A549 treated with CpdA at 1 μM for 4 hours (cell line): ENCODE measurements around the gene KIF18A. TPM values are rescaled to one million over a fixed set of nuclear protein-coding genes. Genes with fewer than 3 reads are reported as not detected.

Source experiments
- total RNA-seq: library from RNA; stranded (reverse); fragments of 200-300 nt; extraction: Qiagen RNA extraction; gene quantifications from 5 replicates; pipeline ENCODE4 v1.2.3, GENCODE V29; 2022; ENCODE audit warnings: low read depth

The KIF18A gene
- total RNA-seq: 13.5 to 20.7 TPM (median 15.2 TPM) in 5 replicates

DNA sequence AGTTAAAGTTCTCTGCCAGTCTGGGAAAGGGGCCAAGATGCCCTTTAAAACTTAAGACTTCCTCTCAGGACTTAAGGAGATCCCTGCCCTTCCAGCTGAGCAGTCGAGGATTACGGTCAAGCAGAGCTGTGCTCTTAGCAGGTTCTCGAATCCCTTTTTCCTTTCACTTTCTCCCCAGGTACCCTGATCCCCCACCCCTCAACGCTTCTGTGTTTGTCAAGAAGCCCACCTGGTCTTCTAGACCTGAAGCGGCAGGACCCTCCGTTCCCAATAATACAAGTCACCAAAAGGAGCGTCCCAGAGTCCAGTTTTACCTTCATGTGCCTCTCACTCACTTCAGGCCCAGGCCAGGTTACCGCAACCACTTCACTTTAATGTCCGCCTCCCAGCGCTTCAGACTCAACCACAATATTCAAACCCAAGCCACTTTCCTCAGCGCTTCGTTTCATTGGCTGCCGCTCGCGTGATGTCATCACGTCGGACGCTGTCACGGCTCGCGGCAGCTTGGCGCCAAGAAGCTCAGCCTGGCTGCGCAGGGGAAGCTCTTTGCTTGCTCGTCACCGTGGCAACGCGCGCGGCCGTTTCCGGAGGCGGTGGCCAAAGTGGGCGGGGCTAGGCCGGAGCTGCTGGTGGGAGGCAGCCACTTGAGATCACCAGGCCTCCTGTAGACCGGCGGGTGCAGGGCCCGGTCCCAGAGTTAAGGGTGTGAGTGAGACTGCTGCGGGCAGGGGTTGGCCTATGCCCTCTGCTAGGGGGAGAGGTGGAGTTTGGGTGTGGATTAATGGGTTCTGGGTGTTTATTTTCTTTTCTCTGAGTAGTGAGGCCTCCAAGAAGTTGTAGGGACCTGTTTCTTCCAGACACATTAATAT, at the start of gene KIF18A, which contains the start of gene METTL15:
TSS of gene KIF18A (minus strand) at position 407 of the 869 bp plus-strand sequence. CDS start 10,209 bp downstream, outside the sequence.
TSS of gene METTL15 (plus strand) at position 639 of the 869 bp plus-strand sequence. CDS start 4,947 bp downstream, outside the sequence.

Other genes starting within 250 kb of the KIF18A start
- 6.8 to 8.5 TPM (median 7.8 TPM) in 5 replicates for gene METTL15, start 232 bp upstream of the KIF18A start, total RNA-seq